A549 (cell line): ENCODE results near the gene IGHMBP2. TPM values are rescaled to one million over a fixed set of nuclear protein-coding genes. Genes with fewer than 3 reads are reported as not detected.
"Not testable (repeated sequence)": the region's sequence is repeated elsewhere in the genome, so short reads cannot be mapped to it uniquely, and the experiment has no call there.

Experiments
- ATAC-seq, 2 experiments: fragments of 200-7000 bp in 1 of 2; fragments of >200 bp in 1 of 2; cut with Nextera tagmentation in 1 of 2; cut with Tn5 transposase in 1 of 2; 3 replicates each; pipeline versions ENCODE4 v1.8.0 to v1.9.1; 2018 to 2020; ENCODE audit warnings: mild to moderate bottlenecking in 1 of 2, moderate library complexity in 1 of 2
- CTCF ChIA-PET: fragments of 300-600 bp; sonication (Branson Sonifier 250); formaldehyde crosslinking; extraction: SDS; loops from one replicate; lab custom pipeline; 2021; ENCODE audit warnings: antibody characterized with exemption, inconsistent platforms; lab: Yijun Ruan, JAX
- POLR2A ChIA-PET: fragments of 350-600 bp; formaldehyde crosslinking; extraction: SDS; loops from one replicate; lab custom pipeline; 2021; ENCODE audit warnings: antibody characterized with exemption, inconsistent platforms; lab: Yijun Ruan, JAX
- DNase-seq, 2 experiments: peaks; one replicate each; pipeline versions ENCODE4 v3.0.0 to v3.0.0-alpha.2; 2011 to 2016; ENCODE audit warnings: low read depth in 1 of 2, low spot score in 1 of 2
- FAIRE-seq: peaks from 2 replicates; lab custom pipeline; 2011; peaks lifted over from hg19 to GRCh38; lab: Jason Lieb, UNC
- H3K27ac ChIP-seq, 2 experiments: fragments of >200 bp; sonication (Bioruptor Twin); formaldehyde crosslinking; 3 replicates each; pipeline ENCODE4 v1.5.1; 2016 to 2017
- H3K4me1 ChIP-seq: fragments of >200 bp; sonication (Bioruptor Twin); formaldehyde crosslinking; 3 replicates; pipeline ENCODE4 v1.6.1; 2016
- H3K4me2 ChIP-seq: fragments of >200 bp; sonication (Bioruptor Twin); formaldehyde crosslinking; 3 replicates; pipeline ENCODE4 v1.6.1; 2016
- H3K4me3 ChIP-seq: fragments of >200 bp; sonication (Bioruptor Twin); formaldehyde crosslinking; 3 replicates; pipeline ENCODE4 v1.5.1; 2016
- H3K9me3 ChIP-seq: fragments of >200 bp; sonication (Bioruptor Twin); formaldehyde crosslinking; 3 replicates; pipeline ENCODE4 v1.6.1; 2016
- ATOH8 ChIP-seq: fragments of 250-450 bp; sonication (Bioruptor Pico); IDR thresholded peaks from 2 replicates; pipeline ENCODE4 v1.5.0; 2020; ENCODE audit warnings: low read depth, mild to moderate bottlenecking, moderate library complexity
- BCL3 ChIP-seq: fragments of >200 bp; sonication (Bioruptor Twin); formaldehyde crosslinking; IDR thresholded peaks from 3 replicates; pipeline ENCODE4 v1.6.1; 2016
- ESRRA ChIP-seq: fragments of 150-350 bp; IDR thresholded peaks from 2 replicates; pipeline ENCODE4 v1.6.1; 2014; ENCODE audit warnings: mild to moderate bottlenecking, low read length, borderline replicate concordance
- FOSB ChIP-seq: fragments of 250-450 bp; sonication (Bioruptor Pico); IDR thresholded peaks from 2 replicates; pipeline ENCODE4 v1.5.0; 2020; ENCODE audit warnings: mild to moderate bottlenecking, moderate library complexity
- FOSL2 ChIP-seq, 2 experiments: fragments of 450-650 bp in 1 of 2; fragments of >200 bp in 1 of 2; sonication (Bioruptor Twin) in 1 of 2; formaldehyde crosslinking; IDR thresholded peaks; 2 replicates each; pipeline versions ENCODE4 v1.5.0 to v1.6.1; 2016 to 2020; ENCODE audit warnings: mild to moderate bottlenecking in 1 of 2, moderate library complexity in 1 of 2
- HOXA7 ChIP-seq: fragments of 250-450 bp; sonication (Bioruptor Pico); IDR thresholded peaks from 2 replicates; pipeline ENCODE4 v1.5.0; 2020; ENCODE audit warnings: mild to moderate bottlenecking, moderate library complexity
- HOXB13 ChIP-seq: fragments of 250-450 bp; sonication (Bioruptor Pico); IDR thresholded peaks from 2 replicates; pipeline ENCODE4 v1.5.0; 2020; ENCODE audit warnings: low read depth, mild to moderate bottlenecking, moderate library complexity
- JUNB ChIP-seq: fragments of >200 bp; sonication (Bioruptor Twin); formaldehyde crosslinking; IDR thresholded peaks from 2 replicates; pipeline ENCODE4 v1.6.1; 2016
- MAFK ChIP-seq: fragments of 450-650 bp; IDR thresholded peaks from 2 replicates; pipeline ENCODE4 v1.6.1; 2014; ENCODE audit not compliant: partially characterized antibody
- PBX3 ChIP-seq: IDR thresholded peaks from 2 replicates; pipeline ENCODE4 v1.6.1; 2012
- POLR2AphosphoS2 ChIP-seq: conservative IDR thresholded peaks from 2 replicates; pipeline ENCODE4 v1.6.1; 2012; ENCODE audit warnings: low read length, improper control_type of control experiment, inconsistent platforms
- RAD21 ChIP-seq, 2 experiments: fragments of >200 bp in 1 of 2; sonication (Bioruptor Twin) in 1 of 2; formaldehyde crosslinking in 1 of 2; IDR thresholded peaks in 1 of 2; conservative IDR thresholded peaks in 1 of 2; 2 replicates in 1 of 2; 3 replicates in 1 of 2; pipeline ENCODE4 v1.6.1; 2012 to 2018; ENCODE audit warnings: inconsistent platforms in 1 of 2
- RNF2 ChIP-seq: fragments of 200-600 bp; sonication (generic); IDR thresholded peaks from 2 replicates; pipeline ENCODE4 v1.6.1; 2016; ENCODE audit warnings: low read depth, mild to moderate bottlenecking, antibody characterized with exemption, moderate library complexity, borderline replicate concordance
- TFCP2L1 ChIP-seq: fragments of 250-450 bp; sonication (Bioruptor Pico); IDR thresholded peaks from 2 replicates; pipeline ENCODE4 v1.5.0; 2021; ENCODE audit warnings: mild to moderate bottlenecking
- USF2 ChIP-seq: fragments of 450-650 bp; IDR thresholded peaks from 2 replicates; pipeline ENCODE4 v1.6.1; 2014; ENCODE audit warnings: antibody characterized with exemption
- WGBS: methylation state at CpG from one replicate; pipeline ENCODE4 v1.1.6; 2017; ENCODE audit errors: missing lambda C conversion rate; 5-methylcytosine and 5-hydroxymethylcytosine counted together
- polyA plus RNA-seq, 4 experiments: library from polyadenylated mRNA; depleted of rRNA in 3 of 4; stranded (reverse); fragments of >200 nt; fragmentation: RNase III in 1 of 4; extraction: RNeasy Plus Mini Kit Qiagen cat#74134 plus additional on column Dnase treatment in 1 of 4; gene quantifications; 2 replicates in 3 of 4; 3 replicates in 1 of 4; pipeline ENCODE4 v1.2.3, GENCODE V29; 2011 to 2017

The IGHMBP2 gene
- polyA plus RNA-seq, 2 of the 4 experiments (the other 2 are of a cell fraction) = 11.9 to 12.8 TPM

- no peak for FAIRE-seq
- no peak for ATAC-seq
- Histone ChIP-seq H3K4me3 (no peak overlapping the region), H3K4me2 (no peak overlapping the region), H3K4me1 (no peaks in the 10 kb centered on the region), H3K27ac (no peak overlapping the region), H3K9me3 (no peaks in the 10 kb centered on the region)
- TF ChIP-seq FOSB (CRISPR knock-in tag) (no peak), HOXB13 (no peak), JUNB (no peak), HOXA7 (no peak), ESRRA (no peak), FOSL2 (IDR thresholded peaks at IDR 0.05) (no peak), FOSL2 (CRISPR knock-in tag; IDR thresholded peaks at IDR 0.05) (no peak), PBX3 (no peak), TFCP2L1 (no peak), RAD21 (conservative IDR thresholded peaks at IDR 0.05 in 1 of 2, IDR thresholded peaks at IDR 0.05 in 1 of 2) (no peak), ATOH8 (CRISPR knock-in tag) (no peak), MAFK (no peak), POLR2AphosphoS2 (no peak), BCL3 (no peak)
- POLR2A ChIA-PET = no interaction called here
- WGBS = 35% methylated on average over 4 of the region's 4 CpGs
- DNase-seq = no peak
- CTCF ChIA-PET = interaction anchor here (0.8 to 1.3 kb wide), 2 partner anchors 23 to 115 kb away, joined by 3 to 4 read pairs; no protein-coding TSS in a partner anchor
These were observed 69.5 kb downstream of the IGHMBP2 start for GRCh38 chr11:68973219-68973618.

GRCh38 chr11:68973706-68974105 is 70.0 kb downstream of the IGHMBP2 start:
- 83% methylated on average over 12 of the region's 12 CpGs for WGBS
- H3K4me1 ChIP-seq, POLR2A ChIA-PET, H3K4me2 ChIP-seq, DNase-seq, H3K9me3 ChIP-seq, H3K4me3 ChIP-seq, H3K27ac ChIP-seq, FAIRE-seq, ATAC-seq: not testable (repeated sequence)
- CTCF ChIA-PET = interaction anchor here (0.8 to 1.3 kb wide), 2 partner anchors 23 to 115 kb away, joined by 3 to 4 read pairs; no protein-coding TSS in a partner anchor

- ATAC-seq (peak; percentile 80 to 97; a peak in 5 of 6 replicates), DNase-seq (peak; percentile 62 to 68), FAIRE-seq (no peak)
- Histone ChIP-seq H3K4me3 (no peak overlapping the region), H3K4me1 (no peaks in the 10 kb centered on the region), H3K9me3 (no peaks in the 10 kb centered on the region), H3K27ac (no peak overlapping the region), H3K4me2 (no peak overlapping the region)
- 42% methylated on average over 8 of the region's 23 CpGs for WGBS
- POLR2A ChIA-PET = no interaction called here
- CTCF ChIA-PET = no interaction called here
- TF ChIP-seq RNF2 = no peak
- TF ChIP-seq USF2 = peak; percentile 84
These were observed 70.9 kb downstream of the IGHMBP2 start for GRCh38 chr11:68974421-68975194.
